ENCODE measurements around the gene RPL11. TPM values are rescaled to one million over a fixed set of nuclear protein-coding genes. Genes with fewer than 3 reads are reported as not detected.

RPL11 gene
- total and polyA plus RNA-seq, 2 donors from 2014 or later = 829 to 2,056 TPM

DNA sequence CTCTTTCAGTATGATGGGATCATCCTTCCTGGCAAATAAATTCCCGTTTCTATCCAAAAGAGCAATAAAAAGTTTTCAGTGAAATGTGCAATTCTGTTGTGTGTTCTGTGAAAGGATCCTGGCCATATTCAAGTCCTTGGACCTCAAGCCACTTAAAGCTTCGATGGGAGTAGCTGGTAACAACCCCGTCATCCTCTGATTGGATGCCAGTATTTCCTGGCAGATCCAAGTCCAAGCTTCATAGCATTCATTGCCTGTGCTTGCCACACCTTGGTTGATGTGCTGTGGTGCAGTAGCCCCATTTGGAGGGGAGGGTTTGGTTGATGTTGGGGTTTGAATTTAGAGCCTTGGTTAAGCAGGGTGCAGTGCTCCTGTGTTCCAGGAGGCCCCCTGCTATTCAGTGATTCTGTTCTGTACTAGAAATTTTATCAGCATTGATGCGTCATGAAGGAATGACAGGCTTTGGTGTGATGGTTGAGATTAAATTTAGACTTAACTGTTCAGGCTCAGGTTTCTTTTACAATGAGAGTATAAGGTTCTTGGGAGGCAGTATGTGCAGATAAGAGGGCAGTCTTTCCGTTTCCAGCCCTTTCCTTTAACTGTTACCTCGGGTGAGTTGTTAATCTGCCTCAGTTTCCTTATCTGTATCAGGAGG lies 4.9 kb downstream of the RPL11 start:
- no peaks in the 10 kb centered on the region for H3K27me3 ChIP-seq (ENCODE audit: control insufficient read depth, insufficient read depth, low read length)
- intact Hi-C loops (cut with DNase I) = no loop called here
- peaks cover 20 to 72% (median 45%) of the 10 kb centered on the region in 3 donors for H3K36me3 ChIP-seq (ENCODE audit: control insufficient read depth in 2 of 3, insufficient read depth in 3 of 3, low read length in 3 of 3)
- TF ChIP-seq, protein P1, sequence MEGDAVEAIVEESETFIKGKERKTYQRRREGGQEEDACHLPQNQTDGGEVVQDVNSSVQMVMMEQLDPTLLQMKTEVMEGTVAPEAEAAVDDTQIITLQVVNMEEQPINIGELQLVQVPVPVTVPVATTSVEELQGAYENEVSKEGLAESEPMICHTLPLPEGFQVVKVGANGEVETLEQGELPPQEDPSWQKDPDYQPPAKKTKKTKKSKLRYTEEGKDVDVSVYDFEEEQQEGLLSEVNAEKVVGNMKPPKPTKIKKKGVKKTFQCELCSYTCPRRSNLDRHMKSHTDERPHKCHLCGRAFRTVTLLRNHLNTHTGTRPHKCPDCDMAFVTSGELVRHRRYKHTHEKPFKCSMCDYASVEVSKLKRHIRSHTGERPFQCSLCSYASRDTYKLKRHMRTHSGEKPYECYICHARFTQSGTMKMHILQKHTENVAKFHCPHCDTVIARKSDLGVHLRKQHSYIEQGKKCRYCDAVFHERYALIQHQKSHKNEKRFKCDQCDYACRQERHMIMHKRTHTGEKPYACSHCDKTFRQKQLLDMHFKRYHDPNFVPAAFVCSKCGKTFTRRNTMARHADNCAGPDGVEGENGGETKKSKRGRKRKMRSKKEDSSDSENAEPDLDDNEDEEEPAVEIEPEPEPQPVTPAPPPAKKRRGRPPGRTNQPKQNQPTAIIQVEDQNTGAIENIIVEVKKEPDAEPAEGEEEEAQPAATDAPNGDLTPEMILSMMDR (IDR thresholded peaks at IDR 0.05; ENCODE audit: borderline replicate concordance, extremely low read depth, insufficient read depth) = no peak
- H3K4me3 ChIP-seq (ENCODE audit: low read length in 3 of 3) = no peak overlapping the region
- no peak overlapping the region for H3K9ac ChIP-seq (ENCODE audit: low read length in 3 of 3)
- DNase-seq (no peak), FAIRE-seq (no peak)
- peaks cover 4 to 18% (median 17%) of the 10 kb centered on the region in 3 donors for H3K4me1 ChIP-seq (ENCODE audit: control insufficient read depth in 2 of 3, insufficient read depth in 2 of 3, low read depth in 1 of 3, low read length in 3 of 3)
- H3K27ac ChIP-seq (ENCODE audit: low read depth in 2 of 2, low read length in 2 of 2) = no peak overlapping the region
- no peaks in the 10 kb centered on the region for H3K9me3 ChIP-seq (ENCODE audit: control insufficient read depth in 2 of 3, insufficient read depth in 1 of 3, low read length in 3 of 3)

DNA sequence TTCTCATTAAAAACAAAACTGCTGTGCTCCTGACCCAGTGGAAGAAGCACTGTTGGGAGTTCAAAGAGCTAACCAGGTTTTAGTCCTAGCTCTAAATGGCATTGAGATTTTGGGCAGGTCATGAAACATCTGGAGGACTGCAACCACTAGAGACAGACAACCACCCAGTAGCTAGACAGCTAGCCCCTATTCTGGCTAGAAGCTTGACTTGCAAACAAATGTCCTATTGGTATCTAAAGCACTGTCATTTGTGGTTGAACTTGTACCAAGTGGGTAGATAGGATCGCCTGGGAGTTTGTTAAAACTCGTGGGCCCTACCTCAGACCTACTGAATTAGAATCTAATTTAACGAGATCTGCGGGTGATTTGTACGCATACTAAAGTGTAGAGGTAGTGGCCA lies 6.9 kb downstream of the RPL11 start:
- FAIRE-seq = no peak
- Histone ChIP-seq H3K36me3 (ENCODE audit: control insufficient read depth in 2 of 3, insufficient read depth in 3 of 3, low read length in 3 of 3) (peaks cover 18 to 64% (median 43%) of the 10 kb centered on the region in 3 donors), H3K4me3 (ENCODE audit: low read length in 3 of 3) (no peak overlapping the region), H3K27me3 (ENCODE audit: control insufficient read depth, insufficient read depth, low read length) (no peaks in the 10 kb centered on the region), H3K9ac (ENCODE audit: low read length in 3 of 3) (no peak overlapping the region), H3K27ac (ENCODE audit: low read depth in 2 of 2, low read length in 2 of 2) (no peak overlapping the region), H3K9me3 (ENCODE audit: control insufficient read depth in 2 of 3, insufficient read depth in 1 of 3, low read length in 3 of 3) (no peaks in the 10 kb centered on the region), H3K4me1 (ENCODE audit: control insufficient read depth in 2 of 3, insufficient read depth in 2 of 3, low read depth in 1 of 3, low read length in 3 of 3) (peaks cover 0 to 10% (median 6%) of the 10 kb centered on the region in 3 donors)
- no peak for DNase-seq
- intact Hi-C loops (cut with DNase I) = no loop called here
- TF ChIP-seq, protein P1 (IDR thresholded peaks at IDR 0.05; ENCODE audit: borderline replicate concordance, extremely low read depth, insufficient read depth) = no peak

DNA sequence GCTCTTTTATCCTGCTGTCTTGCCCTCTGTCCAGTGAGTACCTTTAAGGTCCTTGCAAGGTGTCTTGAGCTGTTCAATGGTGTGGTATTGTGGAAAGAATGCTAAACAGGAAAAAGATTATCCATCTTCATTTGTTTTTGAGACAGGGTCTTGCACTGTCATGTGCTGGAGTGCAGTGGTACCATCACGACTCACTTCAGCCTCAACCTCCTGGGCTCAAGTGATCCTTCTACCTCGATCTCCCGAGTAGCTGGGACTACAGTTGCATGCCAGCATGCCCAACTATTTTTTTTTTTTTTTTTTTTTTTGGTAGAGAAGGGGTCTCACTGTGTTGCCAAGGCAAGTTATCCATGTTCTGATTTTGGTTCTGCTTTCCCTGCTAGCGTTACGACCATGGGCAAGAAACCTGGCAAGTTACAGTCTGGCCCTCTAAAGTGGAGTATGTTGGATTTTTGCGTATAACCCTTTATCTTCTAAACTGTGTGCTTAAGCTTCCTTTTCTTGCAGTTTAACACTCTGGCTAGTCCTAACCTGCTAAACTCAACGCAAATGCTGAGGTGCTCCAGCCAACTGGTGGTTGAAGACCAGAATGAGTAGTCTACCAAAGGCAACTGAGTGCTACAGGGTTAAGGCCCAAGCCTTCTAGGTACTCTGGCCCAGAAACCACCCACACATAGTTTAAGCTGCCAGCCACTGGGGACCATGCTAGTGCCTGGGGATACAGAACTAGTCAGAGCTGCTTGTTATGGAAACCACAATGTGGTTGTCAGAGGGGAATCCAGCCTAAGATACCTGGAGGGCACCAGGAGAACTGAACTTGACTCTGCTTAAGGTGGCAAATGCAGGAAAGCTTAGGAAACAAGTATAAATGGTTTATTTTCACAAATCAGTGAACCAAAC lies 7.9 kb downstream of the RPL11 start:
- Histone ChIP-seq H3K36me3 (ENCODE audit: control insufficient read depth in 2 of 3, insufficient read depth in 3 of 3, low read length in 3 of 3) (peaks cover 10 to 54% (median 34%) of the 10 kb centered on the region in 3 donors), H3K4me3 (ENCODE audit: low read length in 3 of 3) (no peak overlapping the region), H3K27me3 (ENCODE audit: control insufficient read depth, insufficient read depth, low read length) (no peaks in the 10 kb centered on the region), H3K4me1 (ENCODE audit: control insufficient read depth in 2 of 3, insufficient read depth in 2 of 3, low read depth in 1 of 3, low read length in 3 of 3) (peaks cover 0 to 7% (median 6%) of the 10 kb centered on the region in 3 donors), H3K9me3 (ENCODE audit: control insufficient read depth in 2 of 3, insufficient read depth in 1 of 3, low read length in 3 of 3) (no peaks in the 10 kb centered on the region), H3K9ac (ENCODE audit: low read length in 3 of 3) (no peak overlapping the region), H3K27ac (ENCODE audit: low read depth in 2 of 2, low read length in 2 of 2) (no peak overlapping the region)
- no peak for DNase-seq
- TF ChIP-seq, protein P1 (IDR thresholded peaks at IDR 0.05; ENCODE audit: borderline replicate concordance, extremely low read depth, insufficient read depth) = no peak
- intact Hi-C loops (cut with DNase I) = no loop called here
- no peak for FAIRE-seq
